HL-60/S4 treated with retinoic acid at 250 ng/mL for 4 days and 3 days (cell line): ENCODE measurements around the gene SPDYE5.
"Not testable (repeated sequence)": the region's sequence is repeated elsewhere in the genome, so short reads cannot be mapped to it uniquely, and the experiment has no call there.

ENCODE experiments used
- in situ Hi-C: fragments of 300-500 bp; cut with MboI; formaldehyde crosslinking; loops from 2 replicates; pipeline ENCODE4 v1.7.0; 2022; ENCODE audit warnings: low sequenced_read_pairs

Gene SPDYE5, protein sequence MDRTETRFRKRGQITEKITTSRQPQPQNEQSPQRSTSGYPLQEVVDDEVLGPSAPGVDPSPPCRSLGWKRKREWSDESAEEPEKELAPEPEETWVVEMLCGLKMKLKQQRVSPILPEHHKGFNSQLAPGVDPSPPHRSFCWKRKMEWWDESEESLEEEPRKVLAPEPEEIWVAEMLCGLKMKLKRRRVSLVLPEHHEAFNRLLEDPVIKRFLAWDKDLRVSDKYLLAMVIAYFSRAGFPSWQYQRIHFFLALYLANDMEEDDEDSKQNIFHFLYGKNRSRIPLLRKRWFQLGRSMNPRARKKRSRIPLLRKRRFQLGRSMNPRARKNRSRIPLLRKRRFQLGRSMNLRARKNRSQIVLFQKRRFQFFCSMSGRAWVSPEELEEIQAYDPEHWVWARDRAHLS

GRCh38 chr7:75492020-75492419, at the start of gene SPDYE5:
Gene SPDYE5, plus strand, starts transcription at chr7:75492320. Its CDS starts 1,728 bp downstream, at chr7:75494048.
- in situ Hi-C loops, result not testable (repeated sequence)

- in situ Hi-C loops, result not testable (repeated sequence)
Measured at GRCh38 chr7:75442465-75443111, 49.5 kb upstream of the SPDYE5 start.

- in situ Hi-C loops, result not testable (repeated sequence)
Measured at GRCh38 chr7:75449946-75450345, 42.2 kb upstream of the SPDYE5 start.

DNA sequence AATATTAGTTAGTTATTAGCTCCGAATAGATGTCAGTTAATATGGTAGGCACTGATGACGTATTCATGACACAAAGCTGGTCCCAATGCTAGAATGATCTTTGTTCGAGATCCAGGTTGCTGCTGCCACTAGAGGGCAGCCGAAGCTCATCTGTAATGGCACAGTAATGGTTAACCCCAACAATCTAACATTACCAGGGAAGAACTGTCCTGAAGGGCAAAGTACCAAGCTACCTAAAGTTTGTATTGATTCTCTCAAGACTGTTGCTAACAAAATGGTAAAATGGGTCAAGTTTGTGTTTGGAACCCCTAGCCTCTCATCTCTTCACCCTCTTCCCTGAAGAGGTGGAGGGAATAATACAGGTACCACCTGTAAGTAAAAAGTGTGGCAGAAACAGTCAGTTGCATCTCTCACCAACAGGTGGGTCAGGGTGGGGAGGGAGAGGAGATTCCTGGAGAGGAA, 39.6 kb upstream of the SPDYE5 start:
- in situ Hi-C loops, result not testable (repeated sequence)

GRCh38 chr7:75456403-75456802, 35.7 kb upstream of the SPDYE5 start:
- in situ Hi-C loops, result not testable (repeated sequence)

DNA sequence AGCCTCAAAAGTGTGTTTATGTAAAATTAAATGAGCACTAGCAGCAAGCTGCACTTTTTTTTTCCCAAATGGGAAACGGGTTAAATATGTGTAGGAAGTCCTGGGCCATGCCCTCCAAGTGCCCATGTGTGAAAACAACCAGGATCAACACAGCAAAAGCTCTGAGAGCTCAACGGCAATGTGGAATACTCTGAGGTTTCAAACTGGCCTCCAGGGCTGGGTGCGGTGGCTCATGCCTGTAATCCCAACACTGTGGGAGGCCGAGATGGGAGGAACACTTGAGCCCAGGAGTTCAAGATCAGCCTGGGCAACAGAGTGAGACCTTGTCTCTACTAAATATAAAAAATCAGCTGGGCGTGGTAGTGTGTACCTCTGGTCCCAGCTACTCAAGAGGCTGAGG, 34.1 kb upstream of the SPDYE5 start:
- in situ Hi-C loops, result not testable (repeated sequence)

DNA sequence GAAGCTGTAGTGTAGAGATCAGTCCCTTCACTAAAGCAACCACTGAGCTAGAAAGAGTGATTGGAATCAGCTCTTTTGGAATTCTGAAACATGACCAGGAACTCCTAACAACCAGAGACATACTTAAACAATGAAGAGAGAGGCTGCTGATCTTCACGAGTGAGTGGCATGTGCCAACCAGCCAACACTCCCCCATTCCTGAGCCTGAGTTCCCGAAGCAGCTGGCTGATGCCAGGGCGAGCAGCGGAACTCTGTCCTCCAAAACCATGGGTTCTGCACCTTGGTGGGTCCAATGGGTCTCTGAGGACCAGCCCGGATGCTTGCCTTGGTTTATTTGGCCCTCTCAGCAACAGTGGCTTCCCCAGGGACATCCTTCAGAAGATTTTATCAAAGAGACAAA, 31.6 kb upstream of the SPDYE5 start:
- in situ Hi-C loops, result not testable (repeated sequence)

- in situ Hi-C loops, result not testable (repeated sequence)
Measured at GRCh38 chr7:75470166-75470565, 22.0 kb upstream of the SPDYE5 start.

GRCh38 chr7:75477457-75477856, 14.7 kb upstream of the SPDYE5 start:
- in situ Hi-C loops, result not testable (repeated sequence)

GRCh38 chr7:75480313-75480712, 11.8 kb upstream of the SPDYE5 start:
- in situ Hi-C loops, result not testable (repeated sequence)

- in situ Hi-C loops, result not testable (repeated sequence)
Measured at GRCh38 chr7:75485355-75485978, 6.7 kb upstream of the SPDYE5 start.

- in situ Hi-C loops, result not testable (repeated sequence)
Measured at GRCh38 chr7:75485979-75486643, 6.0 kb upstream of the SPDYE5 start, which contains the start of gene POM121C. Gene POM121C, minus strand, starts transcription at chr7:75486299. Its CDS starts 44,803 bp downstream, at chr7:75441496.

GRCh38 chr7:75509033-75509432, 16.9 kb downstream of the SPDYE5 start:
- in situ Hi-C loops, result not testable (repeated sequence)

- in situ Hi-C loops, result not testable (repeated sequence)
Measured at GRCh38 chr7:75518842-75519241, 26.7 kb downstream of the SPDYE5 start.

DNA sequence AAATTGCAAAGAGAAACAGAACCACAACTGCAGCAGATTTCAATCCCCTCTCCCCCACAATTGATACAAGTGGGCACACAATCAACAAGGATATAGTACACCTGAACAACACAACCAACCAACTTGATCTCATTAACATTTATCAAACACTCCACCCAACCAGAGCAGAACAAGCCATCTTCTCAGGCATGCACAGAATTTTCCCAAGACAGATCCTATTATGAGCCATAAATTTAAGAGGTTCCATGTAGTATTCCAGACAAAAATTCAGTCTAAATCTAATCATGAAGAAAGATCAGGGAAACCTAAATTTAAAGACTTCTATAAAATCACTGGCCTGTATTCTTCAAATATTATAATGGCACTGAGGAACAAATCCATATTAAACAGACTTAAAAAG, 29.6 kb downstream of the SPDYE5 start:
- in situ Hi-C loops, result not testable (repeated sequence)

- in situ Hi-C loops, result not testable (repeated sequence)
Measured at GRCh38 chr7:75527224-75527722, 35.2 kb downstream of the SPDYE5 start.

- in situ Hi-C loops, result no loop called here
Measured at GRCh38 chr7:75531359-75531821, 39.3 kb downstream of the SPDYE5 start.

- in situ Hi-C loops, result no loop called here
Measured at GRCh38 chr7:75532639-75533038, 40.5 kb downstream of the SPDYE5 start.

GRCh38 chr7:75533926-75534325, 41.8 kb downstream of the SPDYE5 start:
- in situ Hi-C loops, result no loop called here

DNA sequence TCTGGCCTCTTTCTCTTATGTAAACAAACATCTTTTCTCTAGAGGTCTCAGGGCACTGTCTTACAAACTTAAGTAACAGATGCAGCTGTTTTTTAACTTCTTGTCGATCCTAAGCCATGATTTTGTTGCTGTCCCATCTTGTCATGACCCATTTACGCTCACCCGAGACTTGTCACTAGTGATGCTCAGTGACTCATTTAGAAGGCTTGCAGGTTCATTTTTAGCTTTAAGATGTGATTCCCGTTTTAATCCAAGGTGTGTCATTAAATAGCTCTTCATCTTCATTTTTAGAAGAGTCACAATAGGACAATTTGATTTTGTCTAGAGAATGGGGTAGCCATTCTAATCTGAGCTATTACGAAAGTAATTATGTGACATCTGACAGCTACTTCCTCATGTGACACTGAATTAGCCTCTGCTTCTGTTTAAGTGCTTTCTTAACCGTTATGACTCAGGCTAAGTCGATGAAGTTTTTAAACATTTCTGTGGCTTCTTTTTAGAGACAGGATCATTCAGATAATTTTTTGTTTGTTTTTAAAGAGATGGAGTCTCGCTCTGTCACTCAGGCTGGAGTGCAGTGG, 42.7 kb downstream of the SPDYE5 start:
- in situ Hi-C loops, result no loop called here
